Suprapubic skin (tissue), 4 donors: Measurements from ENCODE around the gene LIN7A.

Source experiments
- CTCF ChIP-seq, 2 donors: fragments of 200-600 bp in 1 of 2; fragments of 450-650 bp in 1 of 2; sonication (generic) in 1 of 2; IDR thresholded peaks; one replicate each; pipeline ENCODE4 v1.5.1; 2016 to 2019; ENCODE audit warnings: antibody characterized with exemption in 2 of 2, mild to moderate bottlenecking in 1 of 2, moderate library complexity in 1 of 2
- EP300 ChIP-seq: sonication (generic); formaldehyde crosslinking; IDR thresholded peaks from one replicate; pipeline ENCODE4 v1.6.1; 2017; ENCODE audit warnings: antibody characterized with exemption
- POLR2A ChIP-seq, 2 donors: fragments of 450-650 bp; IDR thresholded peaks; one replicate each; pipeline ENCODE4 v1.6.1; 2017; ENCODE audit warnings: antibody characterized with exemption in 2 of 2, mild to moderate bottlenecking in 2 of 2, moderate library complexity in 2 of 2
- POLR2AphosphoS5 ChIP-seq, 3 donors: sonication (generic); formaldehyde crosslinking; IDR thresholded peaks; one replicate each; pipeline ENCODE4 v1.6.1; 2017; ENCODE audit warnings: antibody characterized with exemption in 3 of 3

DNA sequence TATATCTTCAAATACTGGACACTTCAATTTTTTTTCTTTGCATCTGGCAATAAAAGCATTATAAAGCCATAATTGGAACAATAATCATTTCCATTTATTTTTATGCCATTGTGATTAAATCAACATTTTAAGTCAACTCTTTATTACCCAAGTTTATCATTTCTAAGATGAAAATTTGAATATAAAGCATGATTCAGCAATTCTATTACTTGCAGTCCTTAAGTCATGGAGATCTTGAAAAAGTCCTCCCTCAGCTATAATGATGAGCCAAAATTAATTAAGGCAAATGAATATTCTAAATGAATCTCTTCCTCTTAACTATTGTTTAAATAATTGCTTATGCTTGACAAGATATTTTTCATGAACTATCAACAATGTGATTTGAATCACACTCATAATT, 65.7 kb downstream of the LIN7A start:
- TF ChIP-seq CTCF (IDR thresholded peaks at IDR 0.05) (no peak), POLR2A (IDR thresholded peaks at IDR 0.05) (no peak), POLR2AphosphoS5 (IDR thresholded peaks at IDR 0.05) (no peak), EP300 (no peak)
